Ishikawa (cell line): ENCODE data around the gene TMEM107.

ENCODE experiments used
- CEBPB ChIP-seq: IDR thresholded peaks from 2 replicates; pipeline ENCODE4 v1.6.1; 2012
- CREB1 ChIP-seq: IDR thresholded peaks from 2 replicates; pipeline ENCODE4 v1.6.1; 2012; ENCODE audit warnings: low read depth
- EGR1 ChIP-seq: IDR thresholded peaks from 2 replicates; pipeline ENCODE4 v1.6.1; 2012
- EP300 ChIP-seq: IDR thresholded peaks from 2 replicates; pipeline ENCODE4 v1.6.1; 2012; ENCODE audit warnings: borderline replicate concordance
- FOXM1 ChIP-seq: IDR thresholded peaks from 2 replicates; pipeline ENCODE4 v1.6.1; 2012; ENCODE audit warnings: low read depth, borderline replicate concordance
- MAX ChIP-seq: IDR thresholded peaks from 2 replicates; pipeline ENCODE4 v1.6.1; 2012
- NFIC ChIP-seq: IDR thresholded peaks from 2 replicates; pipeline ENCODE4 v1.6.1; 2012
- RAD21 ChIP-seq: IDR thresholded peaks from 2 replicates; pipeline ENCODE4 v1.6.1; 2012; ENCODE audit warnings: low read depth
- REST ChIP-seq: IDR thresholded peaks from 2 replicates; pipeline ENCODE4 v1.6.1; 2012; ENCODE audit warnings: low read depth, mild to moderate bottlenecking
- TAF1 ChIP-seq: IDR thresholded peaks from 2 replicates; pipeline ENCODE4 v1.6.1; 2012; ENCODE audit warnings: low read depth, mild to moderate bottlenecking
- TCF12 ChIP-seq: IDR thresholded peaks from 2 replicates; pipeline ENCODE4 v1.6.1; 2012; ENCODE audit warnings: low read depth
- TEAD4 ChIP-seq: IDR thresholded peaks from 2 replicates; pipeline ENCODE4 v1.6.1; 2012
- USF1 ChIP-seq: IDR thresholded peaks from 2 replicates; pipeline ENCODE4 v1.6.1; 2012
- YY1 ChIP-seq: IDR thresholded peaks from 2 replicates; pipeline ENCODE4 v1.6.1; 2012; ENCODE audit warnings: low read depth
- ZBTB7A ChIP-seq: IDR thresholded peaks from 2 replicates; pipeline ENCODE4 v1.6.1; 2012; ENCODE audit warnings: low read depth

TMEM107 gene

GRCh38 chr17:8147141-8147804, 28.9 kb downstream of the TMEM107 start:
- TF ChIP-seq RAD21 (no peak), FOXM1 (no peak)

- TF ChIP-seq TAF1 = no peak
- TF ChIP-seq YY1 = no peak
- TF ChIP-seq TEAD4 = no peak
- TF ChIP-seq EGR1 = no peak
- no peak for TF ChIP-seq ZBTB7A
- TF ChIP-seq USF1 = no peak
- TF ChIP-seq RAD21 = no peak
- no peak for TF ChIP-seq NFIC
- no peak for TF ChIP-seq CEBPB
- TF ChIP-seq REST = no peak
- no peak for TF ChIP-seq EP300
Measured at GRCh38 chr17:8146381-8147140, 29.6 kb downstream of the TMEM107 start.

- TF ChIP-seq MAX = no peak
- TF ChIP-seq EGR1 = no peak
- no peak for TF ChIP-seq REST
- TF ChIP-seq CREB1 = no peak
- no peak for TF ChIP-seq CEBPB
- TF ChIP-seq TAF1 = no peak
- TF ChIP-seq NFIC = no peak
- TF ChIP-seq TEAD4 = no peak
- TF ChIP-seq RAD21 = no peak
- TF ChIP-seq YY1 = no peak
- no peak for TF ChIP-seq ZBTB7A
- TF ChIP-seq FOXM1 = no peak
- TF ChIP-seq EP300 = no peak
- no peak for TF ChIP-seq USF1
- TF ChIP-seq TCF12 = no peak
Measured at GRCh38 chr17:8145811-8146210, 30.4 kb downstream of the TMEM107 start.

- TF ChIP-seq CEBPB (no peak), TEAD4 (no peak), NFIC (no peak), EP300 (no peak), MAX (no peak), ZBTB7A (no peak), TCF12 (no peak), USF1 (no peak), YY1 (no peak), RAD21 (no peak), REST (no peak), EGR1 (no peak), TAF1 (no peak), FOXM1 (no peak), CREB1 (no peak)
Measured at GRCh38 chr17:8144401-8145231, 31.6 kb downstream of the TMEM107 start.
